HuH-7.5 (cell line): ENCODE results near the gene APAF1.
"Not testable (repeated sequence)": the region's sequence is repeated elsewhere in the genome, so short reads cannot be mapped to it uniquely, and the experiment has no call there.

Source experiments
- DNase-seq: peaks from one replicate; pipeline ENCODE4 v3.0.0; 2011; ENCODE audit warnings: low spot score

Gene APAF1

DNA sequence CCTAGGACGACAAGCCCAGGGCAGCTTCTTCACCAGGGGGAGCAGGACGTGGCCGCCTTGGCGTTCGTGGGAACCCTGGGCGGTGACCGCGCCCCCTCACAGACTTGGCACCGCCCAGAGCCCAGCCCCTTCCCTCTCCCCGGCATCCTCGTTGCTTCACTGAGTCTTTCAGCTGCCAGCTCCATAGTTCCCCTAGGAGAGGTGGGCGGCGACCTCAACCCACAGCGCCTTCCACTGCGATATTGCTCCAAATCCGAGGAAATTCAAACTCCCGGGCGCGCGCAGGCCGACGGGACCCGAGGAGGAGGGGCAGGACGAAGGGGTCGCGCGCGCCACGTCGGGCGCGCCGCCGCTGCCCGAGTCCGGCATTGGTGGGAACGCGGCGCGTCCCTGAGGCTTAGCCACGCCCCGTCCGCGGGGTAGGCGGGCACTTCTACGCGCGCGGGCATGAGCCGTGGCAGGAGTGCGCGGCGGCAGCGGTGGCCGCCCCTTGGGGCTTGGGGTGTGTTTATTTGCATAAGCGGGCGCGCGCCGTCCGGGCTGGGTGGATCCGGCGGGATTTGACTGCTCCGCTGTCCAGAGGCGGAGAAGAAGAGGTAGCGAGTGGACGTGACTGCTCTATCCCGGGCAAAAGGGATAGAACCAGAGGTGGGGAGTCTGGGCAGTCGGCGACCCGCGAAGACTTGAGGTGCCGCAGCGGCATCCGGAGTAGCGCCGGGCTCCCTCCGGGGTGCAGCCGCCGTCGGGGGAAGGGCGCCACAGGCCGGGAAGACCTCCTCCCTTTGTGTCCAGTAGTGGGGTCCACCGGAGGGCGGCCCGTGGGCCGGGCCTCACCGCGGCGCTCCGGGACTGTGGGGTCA, at the start of gene APAF1, which contains the start of gene IKBIP:
Gene APAF1 (plus strand): TSS at position 579 of the 860 bp plus-strand sequence. CDS start 3,070 bp downstream, outside the sequence.
Gene IKBIP (minus strand): TSS at position 77 of the 860 bp plus-strand sequence. CDS start 87 bp downstream, outside the sequence.
- peak; percentile 87 for DNase-seq

GRCh38 chr12:98597313-98597712, 47.8 kb upstream of the APAF1 start:
- DNase-seq: not testable (repeated sequence)

- DNase-seq: no peak
Measured at GRCh38 chr12:98601924-98602323, 43.2 kb upstream of the APAF1 start.

GRCh38 chr12:98606359-98606988, 38.6 kb upstream of the APAF1 start:
- no peak for DNase-seq

DNA sequence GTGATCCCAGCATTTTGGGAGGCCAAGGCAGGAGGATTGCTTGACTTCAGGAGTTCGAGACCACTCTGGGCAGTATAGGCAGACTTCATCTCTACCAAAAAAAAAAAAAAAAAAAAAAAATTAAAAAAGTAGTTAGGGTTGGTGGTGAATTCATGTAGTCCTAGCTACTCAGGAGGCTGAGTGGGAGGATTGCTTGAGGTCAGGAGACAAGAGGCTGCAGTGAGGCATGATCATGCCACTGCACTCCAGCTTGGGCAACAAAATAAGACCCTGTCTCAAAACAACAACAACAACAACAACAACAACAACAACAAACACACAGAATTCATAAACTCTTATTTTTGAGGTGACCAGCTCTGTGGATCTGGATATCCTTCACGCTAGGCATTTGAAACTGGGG, 34.5 kb upstream of the APAF1 start:
- no peak for DNase-seq

GRCh38 chr12:98612696-98613334, 32.3 kb upstream of the APAF1 start:
- no peak for DNase-seq

DNA sequence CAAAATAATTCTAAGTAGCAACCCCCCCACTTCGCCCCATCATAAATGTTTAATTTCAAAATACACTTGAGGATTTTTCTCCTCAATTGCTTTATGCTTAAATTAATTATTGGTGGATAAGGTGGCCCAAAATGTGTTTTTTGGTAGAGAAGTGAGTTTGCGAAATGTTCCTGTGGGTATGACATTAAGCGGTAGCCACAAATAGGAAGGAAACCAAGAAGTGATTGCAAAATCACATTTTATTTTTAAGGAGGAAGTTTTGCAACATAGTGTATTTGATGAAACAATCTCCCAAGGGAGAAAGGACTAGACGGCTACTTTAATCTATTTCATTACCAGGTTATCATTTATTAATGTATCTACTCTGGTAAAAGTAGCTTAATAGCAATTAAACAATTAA, 26.1 kb upstream of the APAF1 start:
- no peak for DNase-seq

DNA sequence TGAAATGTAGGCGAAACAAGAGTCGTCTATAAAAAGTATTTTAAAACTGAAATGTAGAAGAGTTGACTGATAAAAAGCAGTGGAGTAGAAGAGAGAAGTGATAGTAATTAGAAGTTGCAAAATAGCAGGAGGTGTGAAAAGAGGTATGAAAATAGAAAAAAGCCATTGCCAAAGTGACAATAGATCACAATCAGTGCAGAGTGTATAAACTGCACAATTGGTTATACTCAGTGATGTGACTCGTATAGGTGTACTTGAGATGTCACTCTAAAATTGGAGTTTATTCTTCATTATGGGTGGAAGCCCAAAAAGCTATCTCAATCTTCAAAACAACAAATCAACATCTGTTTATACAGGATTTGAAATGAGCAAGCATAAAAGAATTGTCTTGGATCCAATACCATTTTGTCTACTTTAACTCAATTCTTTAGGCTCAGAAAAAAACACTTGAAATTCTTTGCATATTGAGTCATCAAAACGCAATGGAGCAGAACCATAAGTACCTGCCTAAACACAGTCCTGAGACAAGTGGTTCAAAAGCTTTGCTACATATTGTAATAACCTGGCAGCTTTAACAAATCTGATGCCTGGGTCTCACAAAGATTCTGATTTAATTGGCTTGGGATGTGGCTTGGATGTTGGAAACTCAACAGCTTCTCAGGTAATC, 9.3 kb upstream of the APAF1 start:
- no peak for DNase-seq

GRCh38 chr12:98637068-98637467, 8.0 kb upstream of the APAF1 start:
- no peak for DNase-seq

DNA sequence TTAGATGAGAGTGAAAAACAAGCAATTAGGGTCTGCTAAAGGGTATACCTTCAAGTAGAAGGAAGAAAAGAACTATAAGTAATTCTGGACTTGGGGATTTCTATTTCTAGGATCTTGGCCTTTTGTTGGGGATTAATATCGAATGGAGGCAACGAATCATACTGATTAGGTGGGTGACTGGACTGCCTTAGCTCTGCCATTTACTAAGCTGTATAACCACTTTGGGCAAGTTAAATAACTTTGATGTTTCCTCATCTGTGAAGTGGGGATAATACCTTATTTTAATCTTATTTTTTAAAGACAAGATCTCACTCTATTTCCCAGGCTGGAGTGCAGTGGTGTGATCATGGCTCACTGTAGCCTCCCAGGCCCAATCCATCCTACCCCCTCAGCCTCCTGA, 7.1 kb upstream of the APAF1 start:
- no peak for DNase-seq

GRCh38 chr12:98639491-98639890, 5.6 kb upstream of the APAF1 start:
- no peak for DNase-seq

DNA sequence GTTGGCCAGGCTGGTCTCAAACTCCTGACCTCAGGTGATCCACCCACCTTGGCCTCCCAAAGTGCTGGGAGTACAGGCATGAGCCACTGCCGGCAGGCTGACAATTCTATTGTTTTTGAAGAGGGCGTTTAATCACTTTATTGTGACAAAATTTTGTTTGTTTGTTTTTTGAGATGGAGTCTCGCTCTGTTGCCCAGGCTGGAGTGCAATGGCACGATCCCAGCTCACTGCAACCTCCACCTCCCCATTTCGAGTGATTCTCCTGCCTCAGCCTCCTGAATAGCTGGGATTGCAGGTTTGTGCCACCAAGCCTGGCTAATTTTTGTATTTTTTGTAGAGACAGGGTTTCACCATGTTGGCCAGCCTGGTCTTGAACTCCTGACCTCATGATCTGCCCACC, 2.3 kb upstream of the APAF1 start:
- DNase-seq: not testable (repeated sequence)

DNA sequence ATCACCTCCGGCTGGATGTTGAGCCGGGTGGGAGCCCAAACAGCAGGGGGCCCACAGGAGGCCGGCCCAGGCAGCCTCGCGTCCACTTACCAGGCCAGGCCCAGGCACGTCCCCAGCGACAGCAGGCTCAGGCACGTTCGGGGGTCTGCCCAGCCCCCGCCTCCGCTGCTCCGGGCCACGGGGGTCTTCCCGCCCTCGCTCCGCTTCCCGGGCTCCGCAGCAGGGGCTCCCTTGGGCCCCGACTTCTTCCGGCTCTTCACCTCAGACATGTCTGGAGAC, 718 bp upstream of the APAF1 start:
- DNase-seq: no peak

GRCh38 chr12:98645572-98646067, 530 bp downstream of the APAF1 start:
- DNase-seq: peak; percentile 30

- no peak for DNase-seq
Measured at GRCh38 chr12:98646294-98647090, 1.4 kb downstream of the APAF1 start.

DNA sequence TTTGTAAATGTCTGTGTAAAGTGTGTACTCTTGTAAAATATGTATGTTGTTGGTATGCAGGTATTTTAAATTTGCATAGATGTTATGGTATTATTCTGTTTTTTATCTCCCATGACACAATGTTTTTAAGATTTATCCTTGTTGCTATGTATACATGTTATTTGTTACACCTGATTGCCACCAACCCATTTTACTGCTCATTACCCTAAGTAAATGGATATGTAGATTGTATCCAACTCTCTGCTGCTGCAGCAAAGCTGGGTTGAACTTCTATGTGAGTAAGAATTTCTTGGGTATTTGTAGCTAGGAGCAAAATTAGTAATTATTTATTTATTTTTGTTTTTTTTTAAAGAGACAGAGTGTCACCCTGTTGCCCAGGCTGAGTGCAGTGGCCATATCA, 6.2 kb downstream of the APAF1 start:
- DNase-seq: no peak

DNA sequence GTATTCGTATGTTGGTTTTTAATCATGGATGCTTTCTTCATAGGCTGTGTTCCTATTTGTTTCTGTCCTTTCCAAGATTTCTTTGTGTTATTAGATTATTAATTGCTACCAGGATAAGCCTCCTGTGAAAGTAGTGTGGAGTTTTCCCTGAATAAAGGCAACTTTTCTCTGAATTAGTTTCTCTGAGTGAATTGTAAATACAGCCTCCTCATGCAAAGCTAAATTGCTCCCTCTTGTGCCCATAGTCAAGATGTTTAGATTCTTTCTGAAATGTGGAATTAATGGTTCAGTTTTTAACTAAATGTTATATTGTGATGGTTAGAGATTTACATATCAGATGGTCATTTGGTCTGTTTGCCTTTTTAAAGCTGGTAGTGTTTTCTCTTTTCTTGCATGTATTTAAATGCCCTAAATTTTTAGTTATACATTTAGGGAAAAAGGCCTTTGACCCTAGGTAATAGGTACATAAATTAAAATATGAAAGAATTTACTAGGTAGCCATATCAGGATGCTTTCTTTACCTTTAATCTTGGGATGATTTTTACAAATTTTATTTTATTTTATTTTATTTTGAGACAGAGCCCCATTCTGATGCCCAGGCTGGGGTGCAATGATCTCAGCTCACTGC, 8.9 kb downstream of the APAF1 start:
- DNase-seq: peak; percentile 45

- no peak for DNase-seq
Measured at GRCh38 chr12:98656289-98657101, 11.4 kb downstream of the APAF1 start.

DNA sequence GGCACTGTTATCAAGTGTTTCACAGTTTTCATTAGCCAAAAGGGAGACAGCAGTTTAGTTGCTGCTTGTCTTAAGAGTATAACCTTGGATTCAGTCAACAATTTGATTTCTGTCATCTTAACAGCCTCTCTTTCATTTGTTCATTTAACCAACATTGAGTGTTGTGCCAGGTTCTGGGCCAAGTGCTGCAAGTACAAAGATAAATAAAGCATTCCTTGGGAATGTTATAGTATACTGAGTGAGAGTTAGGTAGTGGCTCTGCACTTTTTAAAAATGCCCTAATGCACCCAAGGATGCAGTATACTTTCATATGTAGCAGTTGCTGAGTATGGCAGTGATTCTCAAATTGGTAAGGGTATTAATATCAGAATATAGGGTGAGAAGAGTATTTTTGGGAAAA, 15.4 kb downstream of the APAF1 start:
- DNase-seq: no peak

- DNase-seq: no peak
Measured at GRCh38 chr12:98669751-98670150, 24.7 kb downstream of the APAF1 start.
